ENCODE data around the gene HTR3C.

DNA sequence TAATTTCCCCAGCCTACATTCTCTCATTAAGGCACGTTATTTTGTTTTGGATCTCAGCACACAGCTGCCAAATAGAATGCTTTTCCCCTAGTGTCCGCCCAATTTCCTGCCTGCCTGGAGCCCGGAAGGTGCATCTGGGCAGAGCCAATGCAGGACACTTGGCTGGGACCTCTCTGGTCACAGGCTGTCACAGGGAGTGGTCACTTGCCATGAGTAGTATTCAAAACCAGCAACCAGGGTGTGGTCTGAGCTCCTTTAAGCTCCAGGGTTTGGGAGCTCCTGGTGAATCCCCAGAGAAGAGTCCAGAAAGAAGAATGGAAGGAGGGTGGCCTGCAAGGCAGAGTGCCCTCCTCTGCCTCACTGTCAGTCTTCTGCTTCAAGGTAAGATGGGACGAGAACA lies at the start of gene HTR3C:
- TF ChIP-seq EZH2 (IDR thresholded peaks at IDR 0.05; ENCODE audit: borderline replicate concordance, low read depth, low read length, poor library complexity, severe bottlenecking) (no peak), CTCF (conservative IDR thresholded peaks at IDR 0.05; ENCODE audit: low read depth, low read length) (no peak)

Data from A673 (cell line).